HG02938 (cell line): ENCODE measurements around the gene PAK4.

Experiments used
- ATAC-seq: cut with Tn5 transposase; IDR thresholded peaks from one replicate; pipeline ENCODE4 v1.9.1; 2021; ENCODE audit warnings: mild to moderate bottlenecking, moderate library complexity; ENCODE audit not compliant: unreplicated experiment

The PAK4 gene

DNA sequence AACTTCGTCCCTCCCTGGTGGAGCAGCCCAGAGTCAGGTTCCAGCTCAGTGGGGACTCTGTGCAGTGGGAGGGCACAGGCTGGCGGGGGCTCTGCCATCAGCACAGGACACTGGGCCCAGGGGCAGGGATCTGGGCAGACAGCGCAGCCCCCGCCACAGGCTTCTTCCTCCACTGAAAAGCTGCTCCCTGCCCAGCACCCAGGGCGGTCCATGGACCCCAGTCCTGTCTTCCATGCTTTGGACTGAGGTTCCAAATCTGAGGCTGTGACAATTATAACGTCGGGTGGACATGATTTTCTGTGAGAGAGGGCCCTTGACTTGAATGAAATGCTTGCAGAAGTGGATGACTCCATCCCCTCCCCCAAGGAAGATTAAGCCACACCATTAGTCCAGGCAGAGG lies 50.0 kb downstream of the PAK4 start:
- ATAC-seq: no peak

DNA sequence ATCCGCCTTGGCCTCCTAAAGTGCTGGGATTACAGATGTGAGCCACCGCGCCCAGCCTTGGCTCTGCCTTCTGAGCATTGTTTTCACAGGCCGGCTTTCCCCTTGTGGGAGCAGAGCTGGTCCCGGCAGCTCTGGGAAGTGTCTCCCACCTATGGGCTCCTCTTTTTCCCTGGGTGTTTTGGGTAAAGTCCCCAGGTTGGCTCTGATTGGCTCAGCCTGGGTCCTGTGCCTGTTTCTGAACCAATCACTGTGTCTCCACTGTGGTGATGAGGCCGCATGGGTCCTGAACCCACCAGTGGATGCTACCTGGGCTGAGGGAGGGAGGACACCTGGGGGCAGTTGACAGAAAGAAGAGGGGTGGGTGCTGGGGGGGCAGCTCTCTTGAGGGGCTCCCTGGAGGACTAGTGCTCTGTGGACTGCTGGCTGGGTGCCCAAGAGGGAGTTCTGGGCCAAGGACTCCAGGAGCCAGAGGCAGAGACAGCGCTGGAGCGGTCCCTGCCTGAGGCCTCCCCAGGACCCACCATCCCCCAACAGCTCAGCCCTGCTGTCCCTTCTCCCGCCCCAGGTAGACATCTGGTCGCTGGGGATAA lies 51.6 kb downstream of the PAK4 start:
- no peak for ATAC-seq

DNA sequence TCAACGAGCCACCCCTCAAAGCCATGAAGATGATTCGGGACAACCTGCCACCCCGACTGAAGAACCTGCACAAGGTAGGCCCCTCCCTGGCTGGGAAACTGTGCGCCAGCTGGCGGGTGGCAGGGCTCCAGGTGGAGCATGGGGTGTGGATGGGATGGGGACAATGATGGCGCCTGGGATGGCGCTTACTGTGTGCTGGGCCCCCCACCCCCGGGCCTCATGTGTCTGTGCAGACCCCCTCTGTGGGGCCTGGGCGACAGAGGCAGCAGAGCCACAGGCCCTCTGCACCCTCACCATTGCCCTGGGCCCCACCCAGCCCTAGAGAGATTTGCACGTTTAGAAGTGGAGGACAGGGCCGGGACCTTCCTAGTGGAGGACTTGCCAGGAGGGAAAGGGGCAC lies 52.1 kb downstream of the PAK4 start:
- ATAC-seq: no peak

DNA sequence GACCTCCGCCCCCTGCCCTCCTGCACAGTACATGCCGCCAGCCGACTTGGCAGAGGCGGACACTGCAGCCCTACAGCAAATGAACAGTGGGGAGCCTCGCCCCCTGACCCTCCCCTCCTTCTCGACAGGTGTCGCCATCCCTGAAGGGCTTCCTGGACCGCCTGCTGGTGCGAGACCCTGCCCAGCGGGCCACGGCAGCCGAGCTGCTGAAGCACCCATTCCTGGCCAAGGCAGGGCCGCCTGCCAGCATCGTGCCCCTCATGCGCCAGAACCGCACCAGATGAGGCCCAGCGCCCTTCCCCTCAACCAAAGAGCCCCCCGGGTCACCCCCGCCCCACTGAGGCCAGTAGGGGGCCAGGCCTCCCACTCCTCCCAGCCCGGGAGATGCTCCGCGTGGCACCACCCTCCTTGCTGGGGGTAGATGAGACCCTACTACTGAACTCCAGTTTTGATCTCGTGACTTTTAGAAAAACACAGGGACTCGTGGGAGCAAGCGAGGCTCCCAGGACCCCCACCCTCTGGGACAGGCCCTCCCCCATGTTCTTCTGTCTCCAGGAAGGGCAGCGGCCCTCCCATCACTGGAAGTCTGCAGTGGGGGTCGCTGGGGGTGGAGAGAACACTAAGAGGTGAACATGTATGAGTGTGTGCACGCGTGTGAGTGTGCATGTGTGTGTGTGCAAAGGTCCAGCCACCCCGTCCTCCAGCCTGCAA lies 52.9 kb downstream of the PAK4 start:
- no peak for ATAC-seq

DNA sequence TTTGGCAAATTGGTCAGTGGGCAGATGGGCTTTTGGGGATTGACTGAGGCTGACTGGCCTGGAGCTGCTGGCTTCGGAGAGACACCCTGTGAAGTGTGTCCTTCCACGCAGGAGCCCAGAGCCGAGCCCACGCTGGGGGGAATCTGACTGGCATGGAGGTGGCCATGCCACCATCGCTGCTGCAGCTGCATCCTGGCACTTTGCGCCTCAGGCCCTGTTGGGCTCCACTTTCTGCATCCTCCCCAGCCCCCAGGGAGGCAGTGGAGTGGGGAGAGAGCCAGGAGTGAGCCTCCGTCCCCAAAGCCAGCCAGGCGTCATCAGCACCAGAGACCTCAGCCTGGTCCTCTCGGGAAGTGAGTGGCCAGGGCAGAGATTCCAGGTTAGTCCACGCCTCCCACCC lies 54.2 kb downstream of the PAK4 start:
- ATAC-seq: no peak

DNA sequence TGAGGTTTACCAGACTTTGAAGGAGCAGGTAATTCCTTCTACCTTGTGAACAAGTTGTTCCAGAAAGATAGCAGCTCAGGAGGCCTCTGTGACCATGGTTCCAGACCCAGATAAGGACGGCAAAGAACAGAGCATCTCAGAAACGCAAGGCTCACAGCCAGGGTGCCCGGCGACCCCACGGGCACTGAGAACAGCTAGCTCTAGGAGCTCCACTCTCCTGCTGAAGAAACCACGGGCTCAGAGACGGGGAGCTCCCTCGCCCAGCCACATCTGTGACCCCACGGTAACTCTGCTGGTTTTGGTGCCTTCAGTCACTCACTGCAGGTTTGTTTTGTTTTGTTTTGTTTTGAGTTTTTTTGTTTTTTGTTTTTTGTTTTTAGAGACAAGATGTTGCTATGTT lies 55.2 kb downstream of the PAK4 start:
- no peak for ATAC-seq

DNA sequence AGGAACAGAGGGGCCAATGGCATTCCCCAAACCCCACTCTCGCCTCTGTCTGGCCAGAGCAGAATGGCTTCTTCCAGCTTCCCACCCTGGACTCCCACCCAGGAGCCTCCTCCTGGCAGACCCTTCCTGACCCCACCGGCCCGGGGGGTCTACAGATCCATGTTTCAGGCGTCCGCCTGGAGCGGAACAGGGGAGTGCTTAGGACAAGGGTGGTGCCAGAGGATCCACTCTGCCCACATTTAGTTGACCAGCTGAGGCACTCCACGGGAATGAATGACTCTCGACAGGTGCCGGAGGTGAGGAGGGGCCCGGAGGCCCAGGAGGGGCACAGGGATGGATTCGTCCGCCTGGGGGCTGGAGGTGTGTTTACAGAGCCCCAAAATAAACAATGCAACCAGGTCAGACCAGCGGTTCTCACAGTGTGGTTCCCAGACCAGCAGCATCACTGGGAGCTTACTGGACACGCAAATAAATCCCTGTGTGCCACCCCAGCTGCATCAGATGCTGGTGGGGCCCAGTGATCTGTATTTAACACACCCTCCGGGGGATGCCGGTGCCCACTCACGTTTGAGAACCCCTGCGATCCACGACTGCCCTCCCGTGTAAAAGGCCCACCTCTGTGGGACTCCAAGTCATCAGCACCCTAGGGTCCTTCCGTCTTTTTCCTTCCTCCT lies 56.1 kb downstream of the PAK4 start:
- no peak for ATAC-seq

DNA sequence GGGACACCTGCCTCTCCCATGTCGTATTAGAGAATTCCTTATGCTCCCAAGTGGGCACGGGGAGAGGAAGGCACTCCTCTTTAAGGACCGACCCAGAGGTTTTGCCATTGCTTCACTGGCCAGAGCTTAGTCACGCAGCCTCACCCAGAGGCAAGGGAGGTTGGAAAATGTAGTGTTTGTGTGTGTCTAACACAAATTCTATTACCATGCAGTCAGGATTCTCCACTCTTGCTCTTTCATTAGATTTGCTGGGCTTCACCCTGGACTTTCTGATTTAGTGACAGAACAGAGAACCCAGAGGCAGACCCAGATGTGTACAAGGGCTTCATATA lies 56.6 kb downstream of the PAK4 start:
- no peak for ATAC-seq

DNA sequence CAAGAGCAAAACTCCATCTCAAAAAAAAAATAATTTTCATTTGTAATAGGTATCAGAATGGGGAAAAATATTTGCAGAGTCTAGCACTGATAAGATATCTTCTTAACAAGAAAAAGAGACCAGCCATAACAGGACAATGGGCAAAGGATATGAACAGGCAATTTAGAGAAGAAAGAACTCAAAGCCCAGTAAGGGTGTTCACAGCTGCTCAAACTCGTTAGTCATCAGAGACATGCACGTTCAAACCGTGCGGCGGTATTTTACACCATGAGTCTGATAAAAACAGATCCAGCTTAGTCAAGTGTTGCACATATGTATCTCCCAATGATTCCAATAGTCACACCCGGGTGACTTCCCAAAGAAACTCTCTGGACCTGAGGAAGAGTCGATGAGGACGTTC lies 57.5 kb downstream of the PAK4 start:
- ATAC-seq: no peak

DNA sequence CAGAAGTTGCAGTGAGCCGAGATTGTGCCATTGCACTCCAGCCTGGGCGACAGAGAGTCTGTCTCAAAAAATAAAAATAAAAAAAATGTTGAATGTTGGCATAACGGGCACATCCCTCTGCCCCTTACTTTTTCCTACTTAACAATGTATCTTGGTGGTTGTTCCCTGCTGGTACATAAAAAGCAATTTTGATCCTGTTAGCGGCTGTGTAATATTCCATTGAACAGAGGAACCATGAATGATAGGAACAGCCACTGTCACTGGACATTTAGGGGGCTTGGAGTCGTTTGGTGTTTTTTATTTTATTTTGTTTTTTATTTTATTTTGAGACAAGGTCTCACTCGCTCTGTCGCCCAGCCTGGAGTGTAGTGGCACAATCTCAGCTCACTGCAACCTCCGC lies 60.8 kb downstream of the PAK4 start:
- ATAC-seq: no peak

DNA sequence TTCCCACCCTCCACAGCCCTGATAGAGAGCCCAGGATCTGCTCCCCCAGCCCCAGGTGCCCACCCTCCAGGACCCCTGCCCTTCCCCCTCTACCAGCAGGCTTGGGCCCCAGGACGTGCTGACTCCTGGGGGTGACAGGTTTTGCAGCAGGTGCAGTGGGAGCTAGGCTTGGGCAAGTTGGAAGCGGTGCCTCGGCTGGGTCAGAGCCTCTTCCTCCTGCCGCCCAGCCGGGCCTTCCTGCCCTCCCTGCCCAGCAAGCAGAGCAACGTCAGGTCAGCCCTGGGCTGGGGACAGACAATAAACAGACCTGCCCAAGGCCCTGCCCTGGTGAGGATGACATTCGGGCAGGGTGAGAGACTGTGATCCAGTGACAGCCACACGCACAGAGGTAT lies 62.0 kb downstream of the PAK4 start:
- ATAC-seq: no peak

DNA sequence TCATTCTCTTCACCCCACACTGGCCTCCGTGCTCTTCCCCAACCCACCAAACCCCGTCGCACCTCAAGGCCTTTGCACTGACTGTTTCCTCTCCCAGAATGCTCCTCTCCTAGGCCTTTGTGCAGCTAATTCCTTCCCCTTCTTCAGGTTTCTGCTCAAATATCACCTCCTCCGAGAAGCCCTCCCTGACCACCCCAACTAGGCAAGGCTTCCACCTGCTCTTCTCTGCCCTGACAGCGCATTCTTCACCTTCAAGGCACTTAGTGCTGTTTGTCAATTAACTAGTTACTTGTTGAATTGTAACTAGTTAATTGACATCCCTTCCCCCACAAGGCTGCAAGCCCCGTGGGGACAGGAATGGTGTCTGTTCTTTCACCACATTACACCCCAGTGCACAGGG lies 63.4 kb downstream of the PAK4 start:
- ATAC-seq: no peak

DNA sequence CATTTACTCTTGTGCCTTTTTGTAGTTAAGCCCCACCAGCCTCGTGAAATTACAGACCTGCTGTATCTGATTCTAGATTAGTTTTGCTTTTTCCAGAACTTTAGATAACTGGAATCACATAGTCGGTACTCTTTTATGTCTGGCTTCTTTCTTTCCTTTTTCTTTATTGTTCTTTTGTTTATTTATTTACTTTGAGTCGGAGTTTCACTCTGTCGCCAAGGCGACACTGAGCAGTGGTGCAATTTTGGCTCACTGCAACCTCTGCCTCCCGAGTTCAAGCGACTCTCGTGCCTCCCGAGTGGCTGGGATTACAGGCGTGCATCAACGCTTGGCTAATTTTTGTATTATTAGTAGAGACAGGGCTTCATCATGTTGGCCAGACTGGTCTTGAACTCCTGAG lies 65.2 kb downstream of the PAK4 start:
- ATAC-seq: no peak

DNA sequence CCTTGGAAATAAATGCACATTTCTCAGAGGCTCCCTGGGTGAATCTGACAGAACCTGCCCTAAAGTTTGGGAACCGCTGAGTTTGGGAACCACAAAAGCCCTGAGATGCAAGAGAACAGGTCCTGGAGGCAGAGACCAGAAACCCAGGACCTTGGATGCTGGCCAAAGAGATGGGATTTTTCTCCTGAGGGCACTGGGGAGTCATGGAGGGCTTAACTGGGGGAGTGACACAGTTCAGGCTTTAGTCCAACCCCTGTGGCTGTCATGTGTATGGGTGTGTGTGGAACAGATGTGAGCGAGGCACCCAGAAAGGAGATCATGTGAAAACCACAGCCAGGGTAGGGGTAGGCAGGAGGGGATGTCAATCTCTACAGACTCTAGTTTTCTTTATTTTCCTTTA lies 67.3 kb downstream of the PAK4 start:
- ATAC-seq: no peak

DNA sequence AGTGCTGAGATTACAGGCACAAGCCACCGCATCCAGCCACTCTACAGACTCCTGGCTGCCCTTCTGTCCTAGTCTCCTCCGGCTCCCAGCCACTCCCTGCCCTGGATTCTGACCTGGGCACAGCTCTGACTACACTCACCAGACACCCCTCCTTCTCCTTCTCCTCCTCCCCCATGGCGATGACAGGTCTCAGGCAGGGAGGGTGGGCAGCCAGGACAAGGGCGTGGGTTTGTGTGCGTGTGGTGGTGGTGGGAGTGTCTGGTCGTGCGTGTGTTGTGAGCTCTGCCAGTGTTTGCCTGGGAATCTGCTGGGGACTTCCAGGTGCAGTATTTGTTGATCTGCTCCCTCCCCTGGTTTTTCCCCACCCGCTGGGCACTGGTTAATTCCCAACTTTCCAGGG lies 68.2 kb downstream of the PAK4 start:
- ATAC-seq: no peak

DNA sequence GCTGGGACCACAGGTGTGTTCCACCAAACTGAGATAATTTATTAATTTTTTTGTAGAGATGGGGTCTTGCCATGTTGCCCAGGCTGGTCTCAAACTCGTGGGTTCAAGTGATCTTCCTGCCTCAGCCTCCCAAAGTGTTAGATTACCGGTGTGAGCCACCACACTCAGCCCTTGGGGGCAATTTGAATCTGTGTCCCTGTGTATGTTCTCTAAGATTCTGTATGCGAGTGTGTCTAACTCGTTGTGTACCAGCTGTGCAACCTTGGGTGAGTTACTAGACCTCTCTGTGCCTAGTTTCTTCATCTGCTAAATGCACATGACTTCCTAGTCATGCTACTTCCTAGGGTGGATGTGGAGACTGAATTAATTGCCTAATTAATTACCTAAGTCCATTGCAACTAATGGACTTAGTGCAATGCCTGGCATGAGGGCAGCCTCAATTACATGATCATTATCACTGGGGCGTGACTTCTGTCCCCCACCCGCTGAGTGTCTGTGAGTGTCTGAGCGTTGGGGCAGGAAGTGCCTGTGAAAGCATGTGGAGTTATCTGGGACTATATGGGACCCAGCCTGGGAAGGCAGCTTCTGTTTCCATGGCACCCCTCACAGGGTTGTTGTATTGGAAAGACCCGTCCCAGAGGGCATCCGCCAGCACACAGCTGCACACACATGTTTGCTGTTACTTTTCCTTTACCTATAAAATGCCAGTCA lies 69.4 kb downstream of the PAK4 start:
- no peak for ATAC-seq

DNA sequence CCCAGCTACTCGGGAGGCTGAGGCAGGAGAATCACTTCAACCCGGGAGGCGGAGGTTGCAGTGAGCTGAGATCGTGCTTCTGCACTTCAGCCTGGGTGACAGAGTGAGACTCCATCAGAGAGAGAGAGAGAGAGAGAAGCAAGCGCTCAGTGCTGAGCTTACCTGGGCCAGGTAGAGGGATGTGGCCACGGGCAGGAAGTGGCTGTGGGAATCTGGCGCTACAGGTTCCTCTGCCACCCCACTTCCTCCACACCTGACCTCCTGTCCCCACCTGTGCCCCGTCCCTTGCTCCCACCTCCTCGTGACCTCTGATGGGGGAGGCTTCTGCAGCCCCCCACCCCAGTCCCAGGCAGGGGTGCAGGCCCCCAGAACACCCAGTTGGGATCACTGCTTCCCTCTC lies 70.2 kb downstream of the PAK4 start:
- ATAC-seq: no peak

DNA sequence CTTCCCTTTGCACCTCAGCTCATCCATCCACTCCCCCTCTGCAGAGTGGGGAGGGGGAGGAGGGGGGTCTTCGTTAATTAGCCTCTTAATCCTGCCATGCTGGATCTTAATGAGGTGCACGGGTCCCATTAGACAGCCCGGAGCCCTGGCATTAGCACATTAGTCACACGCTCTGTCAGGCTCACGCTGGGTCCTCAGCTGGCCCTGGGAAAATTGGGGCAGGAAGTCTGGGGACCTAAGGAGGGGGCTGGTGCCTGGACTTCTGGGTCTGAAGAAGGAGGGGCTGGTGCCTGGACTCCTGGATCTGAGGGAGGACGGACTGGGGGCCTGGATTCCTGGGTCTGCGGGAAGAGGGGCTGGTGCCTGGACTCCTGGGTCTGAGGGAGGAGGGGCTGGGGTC lies 70.7 kb downstream of the PAK4 start:
- ATAC-seq: no peak

DNA sequence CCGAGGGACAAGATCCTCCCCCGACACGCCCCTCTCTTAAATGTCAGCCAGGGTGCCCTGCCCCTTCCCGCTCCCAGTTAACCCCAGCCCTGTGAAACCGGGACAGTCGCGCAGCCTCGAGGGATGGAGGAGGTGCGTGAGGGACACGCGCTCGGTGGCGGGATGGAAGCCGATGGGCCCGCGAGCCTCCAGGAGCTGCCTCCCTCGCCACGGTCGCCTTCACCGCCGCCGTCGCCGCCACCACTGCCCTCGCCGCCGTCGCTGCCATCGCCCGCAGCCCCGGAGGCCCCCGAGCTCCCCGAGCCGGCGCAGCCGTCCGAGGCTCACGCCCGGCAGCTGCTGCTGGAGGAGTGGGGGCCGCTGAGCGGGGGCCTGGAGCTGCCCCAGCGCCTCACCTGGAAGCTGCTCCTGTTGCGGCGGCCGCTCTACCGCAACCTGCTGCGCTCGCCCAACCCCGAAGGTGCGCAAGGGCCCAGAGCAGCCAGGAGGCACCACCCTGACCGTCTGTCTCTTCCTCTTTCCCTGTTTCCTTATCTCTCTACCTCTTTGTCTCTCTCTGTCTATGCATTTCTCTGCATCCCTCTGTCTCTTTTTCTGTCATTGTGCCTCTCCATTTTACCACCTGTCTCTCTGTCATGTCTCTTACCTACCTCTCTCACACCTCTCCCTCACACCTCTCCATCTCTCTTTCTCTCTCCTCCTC lies 71.4 kb downstream of the PAK4 start, which contains the start of gene NCCRP1:
NCCRP1 (plus strand) TSS at position 105 of the 703 bp plus-strand sequence; CDS start at position 124, 19 bp downstream.
- no peak for ATAC-seq

DNA sequence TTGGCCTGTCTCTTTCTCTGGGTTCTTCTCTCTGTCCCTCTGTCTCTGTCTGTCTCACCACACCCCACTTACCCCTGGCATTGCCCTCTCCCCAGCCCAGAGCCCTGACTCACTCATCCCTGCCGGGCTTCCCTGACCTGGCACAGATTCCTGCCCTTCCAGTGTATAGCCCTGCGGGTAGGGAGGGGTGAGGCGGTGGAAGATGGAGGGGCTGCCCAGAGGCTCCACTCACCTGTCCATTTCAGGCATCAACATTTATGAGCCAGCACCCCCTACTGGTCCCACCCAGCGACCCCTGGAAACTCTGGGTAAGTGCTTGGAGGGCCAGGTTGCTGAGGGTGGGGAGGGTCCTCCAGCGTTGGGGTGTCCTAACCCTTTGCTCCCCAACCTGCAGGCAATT lies 72.2 kb downstream of the PAK4 start:
- no peak for ATAC-seq

DNA sequence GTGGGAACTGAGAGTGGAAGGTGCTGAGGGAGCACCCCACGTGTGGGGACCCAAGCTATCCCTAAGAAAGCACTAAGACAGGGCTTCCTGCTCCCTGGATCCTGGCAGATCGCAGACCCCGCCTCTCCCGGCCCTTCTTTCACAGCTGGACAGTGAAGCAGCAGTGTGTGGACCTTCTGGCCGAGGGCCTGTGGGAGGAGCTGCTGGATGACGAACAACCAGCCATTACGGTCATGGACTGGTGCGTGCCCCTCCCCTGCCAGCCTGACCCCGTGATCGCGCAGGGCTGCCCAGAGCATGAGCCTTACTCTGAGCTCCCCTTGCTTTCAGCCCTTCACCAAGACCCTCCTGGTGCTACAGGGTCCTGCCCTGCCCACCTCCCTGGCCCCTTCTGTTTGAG lies 73.4 kb downstream of the PAK4 start:
- no peak for ATAC-seq
